Endothelial cell of hepatic sinusoid (primary cell): ENCODE measurements around the gene FN3KRP.

ENCODE experiments used
- in situ Hi-C: cut with HindIII; loops from 2 replicates; pipeline ENCODE4 v1.10.0; 2017; ENCODE audit warnings: low sequenced_read_pairs

The FN3KRP gene

DNA sequence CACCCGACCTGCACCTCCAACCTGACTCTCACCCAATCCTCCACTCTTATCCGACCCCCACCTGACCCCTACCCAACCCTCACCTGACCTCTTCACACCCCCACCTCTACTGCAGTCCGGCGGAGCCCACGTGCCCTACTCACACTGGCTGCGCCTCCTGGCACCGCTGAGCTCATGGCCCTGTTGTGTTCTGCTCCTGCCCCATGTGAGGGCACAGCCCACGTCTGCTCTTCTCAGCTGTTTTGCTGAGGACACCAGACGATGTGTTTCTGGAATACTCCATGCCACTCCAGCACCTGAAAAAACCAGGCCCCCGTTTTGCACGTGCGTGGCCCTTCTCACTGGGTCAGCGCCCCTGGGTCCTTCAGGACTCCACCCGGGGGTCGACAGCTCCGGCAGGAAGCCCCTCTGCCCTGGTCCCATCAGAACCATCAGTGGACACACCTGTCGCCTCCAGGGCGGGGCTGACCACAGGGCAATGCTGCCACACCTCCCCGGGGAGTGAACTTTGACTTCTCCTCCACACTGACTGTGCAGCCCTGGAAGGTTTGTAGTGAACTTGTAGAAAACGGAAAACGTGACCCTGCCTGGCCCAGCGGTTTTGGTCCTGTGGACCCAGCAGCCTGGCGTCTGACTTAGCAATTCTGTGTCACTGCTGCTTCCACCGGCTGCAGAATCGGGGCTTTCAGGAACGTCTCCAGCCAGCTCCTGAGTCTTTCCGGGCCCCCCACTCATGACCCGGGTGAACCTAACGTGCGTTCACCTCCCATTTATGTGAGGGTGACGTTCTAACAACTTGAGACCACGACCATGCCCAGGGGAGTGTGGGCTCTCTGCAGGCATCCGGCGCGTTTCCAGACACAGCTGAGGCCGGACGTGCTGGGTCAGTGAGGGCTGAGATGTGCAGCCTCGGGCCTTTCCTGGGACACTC, 12.3 kb upstream of the FN3KRP start:
- in situ Hi-C loops, result no loop called here

DNA sequence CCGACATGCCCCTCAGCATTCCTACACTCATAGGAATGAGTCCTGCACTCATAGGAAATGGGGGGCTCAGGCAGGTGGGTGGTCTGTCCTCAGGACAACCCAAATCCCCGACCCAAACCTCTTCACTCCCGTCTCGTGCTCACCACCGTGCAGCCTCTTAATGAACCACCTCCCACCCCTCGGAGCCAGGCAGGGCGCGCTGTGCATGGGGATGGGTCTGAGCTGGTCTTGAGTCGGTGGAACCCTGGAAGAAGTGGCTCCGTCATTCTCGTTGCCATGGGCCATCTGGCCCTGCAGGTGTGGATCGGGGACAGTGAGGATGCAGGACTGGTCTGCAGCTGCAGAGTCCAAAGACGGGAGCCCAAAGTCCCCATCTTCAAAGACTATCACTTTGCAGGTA, 11.6 kb upstream of the FN3KRP start:
- in situ Hi-C loops, result no loop called here

DNA sequence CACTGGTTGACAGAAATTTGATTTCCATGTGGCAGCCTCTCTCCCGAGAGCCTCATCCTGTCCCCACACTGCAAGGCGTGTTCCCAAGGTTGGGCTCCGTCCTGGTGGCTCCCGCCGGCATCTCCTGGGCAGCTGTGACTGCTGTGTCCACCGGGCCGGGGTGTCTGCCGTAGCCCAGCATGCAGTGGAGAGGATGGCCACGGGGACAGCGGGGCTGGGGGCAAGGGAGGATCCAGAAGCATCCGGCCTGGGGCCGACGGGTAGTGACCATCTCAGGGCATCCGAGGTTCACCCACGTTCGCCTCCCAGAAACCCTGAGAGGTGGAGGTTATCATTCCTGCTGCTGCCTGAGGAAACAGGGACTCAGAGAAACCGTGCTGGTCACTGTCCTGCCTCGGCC, 10.8 kb upstream of the FN3KRP start:
- in situ Hi-C loops, result no loop called here

DNA sequence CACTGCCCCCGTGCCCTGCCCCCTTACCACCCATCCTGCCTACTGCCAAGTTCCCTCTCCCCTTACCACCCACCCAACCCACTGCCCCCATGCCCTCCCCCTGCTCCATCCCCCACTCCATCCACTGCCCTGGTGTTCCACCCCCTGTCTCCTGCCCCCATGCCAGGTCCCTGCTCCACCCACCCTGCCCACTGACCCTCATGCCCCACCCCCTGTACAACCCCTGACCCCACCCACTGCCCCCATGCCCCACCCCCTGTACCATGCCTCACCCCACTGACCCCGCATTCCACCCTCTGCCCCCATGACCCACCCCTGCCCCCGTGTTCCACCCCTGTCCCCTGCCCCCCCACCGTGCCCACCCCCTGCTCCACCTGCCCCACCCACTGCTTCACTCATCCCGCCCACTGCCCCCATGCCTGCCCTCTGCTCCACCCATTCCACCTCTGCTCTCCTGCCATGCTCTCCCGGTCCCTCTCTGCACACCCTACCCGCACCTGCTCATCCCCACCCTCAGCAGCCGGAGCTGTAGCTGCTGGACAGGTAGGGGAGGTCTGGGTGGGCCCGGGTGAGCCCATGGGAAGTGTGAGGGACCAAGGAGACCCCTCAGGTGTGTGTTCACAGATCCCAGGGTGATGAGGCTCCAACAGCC, 7.4 kb upstream of the FN3KRP start:
- in situ Hi-C loops, result no loop called here

DNA sequence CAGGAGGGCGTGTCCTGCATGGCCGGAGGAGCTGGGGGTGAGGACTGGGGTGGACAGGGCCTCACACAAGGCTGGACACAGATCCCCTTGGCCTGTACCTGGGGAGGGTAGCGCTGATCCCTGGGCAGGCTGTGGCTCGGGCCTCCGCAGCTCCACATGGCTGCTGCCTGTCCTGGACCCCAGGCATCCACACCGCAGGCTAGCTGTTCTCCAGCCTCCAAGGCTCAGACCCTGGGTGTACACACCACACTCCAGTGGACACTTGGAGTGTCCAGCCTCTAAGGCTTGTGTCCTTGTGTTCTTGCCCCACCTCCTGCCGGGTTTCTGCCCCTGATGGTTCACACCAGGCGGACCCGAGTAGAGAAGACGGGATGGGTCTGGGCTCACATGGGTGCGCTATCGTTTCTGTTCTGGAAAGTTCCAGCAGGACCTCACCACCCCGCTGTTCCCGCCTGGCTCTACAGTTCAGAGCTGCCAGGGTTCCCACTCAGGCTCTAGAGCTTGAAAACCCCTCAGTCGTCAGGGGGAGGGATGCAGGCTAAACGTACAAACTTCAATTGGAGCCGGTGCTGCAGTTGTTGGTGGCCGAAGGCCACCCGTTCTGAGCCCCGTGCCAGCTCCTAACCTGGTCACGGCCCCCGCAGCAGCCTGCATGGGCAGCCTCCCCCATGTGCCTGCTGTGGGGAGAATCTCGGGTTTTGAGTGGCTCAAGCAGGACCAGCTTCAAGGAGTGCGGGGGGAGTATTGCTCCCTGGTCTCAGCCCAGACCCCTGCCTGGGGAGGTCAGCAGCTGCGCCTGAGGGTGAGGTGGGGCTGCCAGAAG, 6.6 kb upstream of the FN3KRP start:
- in situ Hi-C loops, result no loop called here

DNA sequence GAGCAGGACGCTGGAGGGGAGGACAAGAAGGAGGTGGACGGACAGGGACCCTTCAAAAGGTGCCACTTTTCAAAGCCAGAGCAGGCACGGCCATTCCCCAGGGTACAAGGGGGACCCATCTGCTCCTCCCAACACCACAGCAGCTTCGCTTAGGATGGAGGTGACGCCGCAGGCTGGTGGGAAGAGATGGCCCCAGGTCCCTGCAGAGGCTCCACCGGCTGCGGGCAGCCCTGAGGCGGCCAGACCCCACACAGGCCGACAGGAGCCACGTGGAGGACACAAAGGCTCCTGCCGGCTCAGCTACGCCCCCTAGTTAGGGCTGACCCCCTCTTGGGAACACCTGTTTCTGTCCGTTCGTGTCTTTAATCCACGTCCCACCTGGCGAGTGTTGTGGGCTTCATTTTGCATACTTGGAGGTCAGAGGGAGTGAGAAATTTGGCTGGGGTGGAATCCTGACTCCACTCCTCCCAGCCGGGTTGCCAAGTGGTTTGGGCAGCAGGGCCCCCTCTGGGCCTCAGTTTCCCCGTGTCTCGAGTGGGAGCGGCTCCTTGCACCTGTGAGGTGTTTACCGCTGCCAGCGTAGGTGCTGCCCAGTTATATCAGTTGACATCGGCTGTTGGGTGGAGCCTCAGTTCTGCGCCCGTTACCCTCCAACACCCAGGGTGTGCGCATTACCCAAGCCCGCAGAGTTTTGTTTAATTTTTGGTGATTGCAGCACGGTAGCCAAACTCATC, 5.8 kb upstream of the FN3KRP start:
- in situ Hi-C loops, result no loop called here

DNA sequence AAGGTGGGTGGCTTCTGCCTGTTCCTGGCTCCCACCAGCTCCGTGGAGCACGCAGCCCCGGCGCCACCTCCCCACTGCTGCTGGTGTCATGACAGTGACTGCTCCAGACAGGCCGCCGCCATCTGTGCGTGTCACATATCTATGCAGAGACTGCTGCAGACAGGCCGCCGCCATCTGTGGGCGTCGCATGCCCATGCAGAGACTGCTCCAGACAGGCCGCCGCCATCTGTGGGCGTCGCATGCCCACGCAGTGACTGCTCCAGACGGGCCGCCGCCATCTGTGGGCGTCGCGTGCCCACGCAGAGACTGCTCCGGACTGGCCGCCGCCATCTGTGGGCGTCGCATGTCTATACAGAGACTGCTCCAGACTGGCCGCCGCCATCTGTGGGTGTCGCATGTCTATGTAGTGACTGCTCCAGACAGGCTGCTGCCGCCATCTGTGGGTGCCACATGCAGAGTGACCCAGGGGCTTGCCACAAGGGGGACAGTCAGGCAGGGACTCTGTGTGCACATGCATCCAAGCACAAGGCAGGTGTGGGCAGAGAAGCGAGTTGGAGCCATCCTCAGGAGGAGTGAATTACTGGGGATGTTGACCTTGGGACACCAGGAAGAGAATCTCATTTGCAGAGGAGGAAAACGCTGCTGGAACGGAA, 3.3 kb upstream of the FN3KRP start:
- in situ Hi-C loops, result no loop called here

DNA sequence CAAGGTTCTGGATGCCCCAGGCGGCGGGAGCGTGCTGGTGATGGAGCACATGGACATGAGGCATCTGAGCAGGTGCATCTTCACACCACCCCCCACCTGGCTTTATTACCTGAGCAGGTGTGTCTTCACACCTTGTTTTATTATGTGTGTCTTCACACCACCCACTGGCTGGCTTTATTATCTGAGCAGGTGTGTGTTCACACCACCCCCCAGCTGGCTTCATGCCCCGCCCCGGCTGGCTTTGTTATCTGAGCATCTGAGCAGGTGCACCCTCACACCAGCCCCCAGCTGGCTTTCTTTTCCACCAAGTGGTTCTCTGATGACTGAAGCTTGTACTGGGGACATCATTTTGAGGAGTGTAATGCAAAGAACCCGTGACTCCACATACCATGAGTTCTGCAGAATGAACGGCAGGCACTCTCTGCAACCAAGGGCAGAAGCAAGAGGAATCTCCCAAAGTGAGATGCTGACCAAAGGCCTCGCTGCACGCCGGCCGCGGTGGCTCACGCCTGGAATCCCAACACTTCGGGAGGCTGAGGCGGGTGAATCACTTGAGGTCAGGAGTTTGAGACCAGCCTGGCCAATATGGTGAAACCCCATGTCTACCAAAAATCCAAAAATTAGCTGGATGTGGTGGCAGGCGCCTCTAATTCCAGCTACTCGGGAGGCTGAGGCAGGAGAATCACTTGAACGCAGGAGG, 2.6 kb downstream of the FN3KRP start:
- in situ Hi-C loops, result no loop called here

DNA sequence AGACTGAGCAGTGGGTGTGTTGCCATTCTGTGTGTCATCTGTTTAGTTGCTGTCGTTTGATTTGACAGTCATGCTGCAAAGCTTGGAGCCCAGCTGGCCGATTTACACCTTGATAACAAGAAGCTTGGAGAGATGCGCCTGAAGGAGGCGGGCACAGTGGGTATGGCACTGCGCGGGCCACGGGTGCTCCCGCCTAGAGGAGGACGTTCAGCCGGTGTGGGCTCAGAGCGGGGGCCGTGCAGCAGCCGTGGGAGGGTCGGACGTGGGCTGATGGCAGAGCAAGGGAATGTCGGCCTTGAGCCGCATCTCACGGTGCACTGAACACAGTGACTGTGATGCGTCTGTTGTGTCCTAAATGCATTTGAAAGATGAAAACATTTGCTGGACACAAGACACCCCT, 3.7 kb downstream of the FN3KRP start:
- in situ Hi-C loops, result no loop called here

DNA sequence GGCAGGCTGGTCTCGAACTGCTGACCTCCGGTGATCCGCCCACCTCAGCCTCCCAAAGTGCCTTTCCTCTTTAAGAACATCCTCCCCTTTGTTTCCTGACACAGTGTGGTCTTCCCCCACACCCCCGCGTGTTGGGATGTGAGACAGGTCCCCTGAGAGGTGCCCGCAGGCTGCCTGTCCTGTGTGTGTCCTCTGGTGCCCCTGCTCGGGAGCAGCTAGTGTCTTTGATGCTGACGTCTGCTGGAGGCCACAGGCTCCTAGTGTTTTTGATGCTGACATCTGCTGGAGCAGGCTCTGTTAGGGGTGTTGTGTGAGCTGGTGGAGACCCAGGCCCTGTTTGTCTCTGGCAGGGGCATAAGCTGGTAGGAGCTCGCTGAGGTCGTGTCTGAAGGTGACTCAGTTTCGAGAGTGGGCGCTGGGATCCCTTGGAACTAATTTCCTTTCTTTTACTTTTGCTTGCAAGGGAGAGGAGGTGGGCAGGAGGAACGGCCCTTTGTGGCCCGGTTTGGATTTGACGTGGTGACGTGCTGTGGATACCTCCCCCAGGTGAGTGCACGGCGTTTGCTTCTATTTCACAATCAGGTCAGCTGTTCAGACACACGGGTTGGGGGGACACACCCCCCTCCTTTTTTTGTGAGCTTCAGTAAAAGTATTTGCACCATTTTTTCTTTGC, 6.0 kb downstream of the FN3KRP start:
- in situ Hi-C loops, result no loop called here

DNA sequence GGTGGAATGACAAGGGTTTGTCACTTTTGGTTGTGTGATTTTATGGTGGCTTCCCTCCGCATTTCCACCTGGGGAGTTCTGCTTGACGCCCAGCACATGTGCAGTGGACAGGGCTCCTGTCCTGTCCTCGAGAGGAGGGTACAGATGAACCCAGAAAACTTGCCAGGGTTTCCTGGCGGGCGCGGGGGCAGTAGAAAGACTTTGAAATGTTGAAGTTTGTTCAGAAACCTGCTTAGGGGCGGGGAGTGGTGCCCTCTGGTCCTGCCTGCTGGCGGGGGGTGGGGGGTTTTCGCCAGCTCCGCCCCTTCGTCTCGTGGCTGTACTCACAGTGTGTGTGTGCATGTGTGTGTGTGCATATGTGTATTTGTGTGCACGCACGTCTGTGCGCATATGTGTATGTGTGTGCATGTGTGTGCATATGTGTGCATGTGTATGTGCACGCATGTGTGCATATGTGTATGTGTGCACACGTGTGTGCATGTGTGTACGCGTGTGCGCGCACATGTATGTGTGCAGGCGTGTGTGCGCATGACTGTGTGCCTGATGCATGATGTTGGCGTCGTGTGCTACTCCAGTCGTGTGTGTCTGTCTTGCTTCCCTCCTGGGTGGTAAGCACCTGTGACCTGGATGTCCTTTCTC, 6.8 kb downstream of the FN3KRP start:
- in situ Hi-C loops, result no loop called here

DNA sequence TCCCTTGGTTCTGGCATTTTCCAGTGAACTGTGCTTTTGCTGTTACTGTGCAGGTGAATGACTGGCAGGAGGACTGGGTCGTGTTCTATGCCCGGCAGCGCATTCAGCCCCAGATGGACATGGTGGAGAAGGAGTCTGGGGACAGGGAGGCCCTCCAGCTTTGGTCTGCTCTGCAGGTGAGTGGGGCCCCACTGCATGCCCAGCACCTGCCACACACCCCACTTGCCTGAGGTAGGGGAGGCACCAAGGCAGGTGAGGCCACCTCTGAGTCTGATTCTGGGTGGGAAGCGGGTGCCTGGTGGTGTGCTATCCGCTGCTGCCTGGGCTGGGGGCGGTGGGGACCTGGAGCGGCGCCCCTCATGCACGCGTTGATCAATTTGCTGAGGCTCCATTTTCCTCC, 9.9 kb downstream of the FN3KRP start:
- in situ Hi-C loops, result no loop called here

DNA sequence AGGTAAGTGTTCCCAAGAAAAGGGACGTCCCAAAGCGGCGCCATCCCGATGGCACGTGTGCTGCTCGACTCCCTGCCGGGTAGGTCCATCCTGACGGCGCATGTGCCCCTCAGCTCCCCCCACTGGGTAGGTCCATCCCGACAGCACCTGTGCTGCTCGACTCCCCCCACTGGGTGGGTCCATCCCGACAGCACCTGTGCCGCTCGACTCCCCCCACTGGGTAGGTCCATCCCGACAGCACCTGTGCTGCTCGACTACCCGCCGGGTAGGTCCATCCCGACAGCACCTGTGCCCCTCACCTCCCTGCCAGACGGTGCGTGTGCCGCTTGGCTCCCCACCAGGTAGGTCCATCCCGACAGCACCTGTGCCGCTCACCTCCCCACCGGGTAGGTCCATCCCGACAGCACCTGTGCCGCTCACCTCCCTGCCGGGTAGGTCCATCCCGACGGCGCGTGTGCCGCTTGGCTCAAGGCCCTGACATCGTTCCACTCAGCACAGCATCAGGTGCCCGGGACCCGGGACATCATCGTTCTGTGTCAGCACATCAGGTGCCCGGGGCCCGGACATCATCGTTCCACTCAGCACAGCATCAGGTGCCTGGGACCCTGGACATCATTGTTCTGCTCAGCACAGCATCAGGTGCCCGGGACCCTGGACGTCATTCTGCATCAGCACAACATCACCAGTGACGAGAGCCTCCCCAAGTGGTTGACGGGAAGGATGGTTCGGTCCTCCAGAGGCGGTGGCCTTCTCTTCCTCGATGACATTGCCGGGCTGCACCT, 13.2 kb downstream of the FN3KRP start:
- in situ Hi-C loops, result no loop called here

DNA sequence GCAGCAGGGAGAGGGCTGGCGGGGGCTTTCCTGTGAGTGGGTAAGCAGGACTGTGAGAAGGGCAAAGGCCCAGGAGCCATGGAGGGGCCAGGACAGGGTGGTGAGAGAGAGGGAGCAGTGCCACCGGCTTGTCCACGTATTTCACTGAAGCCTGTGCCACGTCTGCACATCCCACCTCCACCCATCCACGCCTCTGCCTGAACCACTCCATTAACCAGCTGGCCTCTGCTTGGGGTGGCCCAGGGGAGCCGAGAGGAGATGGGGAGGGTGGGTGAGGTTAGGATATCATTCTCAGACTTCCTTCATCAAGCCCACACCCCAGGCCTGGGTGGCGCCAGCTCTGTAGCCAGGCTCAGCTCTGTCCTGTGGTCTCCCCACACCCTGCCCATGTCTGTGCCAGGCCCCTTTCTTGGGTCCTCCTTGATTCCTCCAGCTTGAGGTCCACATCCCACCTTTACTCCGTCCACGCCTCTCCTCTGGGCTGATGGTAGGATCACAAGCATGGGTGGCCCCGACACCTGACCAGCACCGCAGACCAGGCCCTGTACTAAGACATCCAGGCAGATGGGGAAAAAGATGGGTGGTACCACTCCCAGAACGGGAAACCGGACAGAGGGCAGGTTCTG, 15.7 kb downstream of the FN3KRP start:
- in situ Hi-C loops, result no loop called here

DNA sequence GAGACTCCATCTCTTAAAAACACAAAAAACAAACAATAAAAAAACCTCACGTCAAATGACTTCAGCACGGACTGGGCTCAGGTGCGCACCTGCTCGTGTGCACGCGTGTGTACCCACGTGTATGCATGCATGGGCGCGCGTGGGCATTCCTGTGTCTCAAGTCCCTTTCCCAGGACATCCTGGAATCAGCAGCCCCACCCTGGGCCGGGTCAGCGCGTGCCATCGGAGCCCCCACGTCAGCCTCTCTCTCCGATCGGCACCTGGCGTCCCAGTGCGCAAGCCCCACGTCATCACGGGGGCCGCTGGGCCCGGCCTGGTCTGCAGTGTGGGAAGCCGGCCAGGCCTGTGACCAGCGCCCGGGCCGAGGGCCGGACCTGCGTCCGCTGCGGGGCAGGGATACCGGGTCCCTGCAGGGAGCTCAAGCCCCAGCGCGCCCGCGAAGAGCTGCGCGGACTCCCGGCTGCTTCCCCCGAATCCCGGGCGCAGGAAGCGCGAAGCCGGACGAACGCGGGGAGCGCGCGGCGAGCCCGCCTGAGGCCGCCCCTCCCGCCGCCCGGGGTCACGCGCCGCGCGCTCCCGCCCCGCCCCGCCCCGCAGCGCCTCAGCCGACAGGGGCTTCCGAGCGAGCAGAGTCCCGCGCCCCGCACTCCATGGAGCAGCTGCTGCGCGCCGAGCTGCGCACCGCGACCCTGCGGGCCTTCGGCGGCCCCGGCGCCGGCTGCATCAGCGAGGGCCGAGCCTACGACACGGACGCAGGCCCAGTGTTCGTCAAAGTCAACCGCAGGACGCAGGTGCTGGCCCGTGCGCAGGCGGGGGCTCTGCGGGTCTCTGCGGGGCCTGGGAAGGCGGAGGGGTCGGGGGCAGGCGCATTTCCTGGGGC, 18.7 kb downstream of the FN3KRP start, which contains the start of gene FN3K:
Gene FN3K, plus strand, starts transcription at position 629 of the 880 bp plus-strand sequence. Its CDS starts 22 bp downstream, at position 651.
- in situ Hi-C loops, result no loop called here

DNA sequence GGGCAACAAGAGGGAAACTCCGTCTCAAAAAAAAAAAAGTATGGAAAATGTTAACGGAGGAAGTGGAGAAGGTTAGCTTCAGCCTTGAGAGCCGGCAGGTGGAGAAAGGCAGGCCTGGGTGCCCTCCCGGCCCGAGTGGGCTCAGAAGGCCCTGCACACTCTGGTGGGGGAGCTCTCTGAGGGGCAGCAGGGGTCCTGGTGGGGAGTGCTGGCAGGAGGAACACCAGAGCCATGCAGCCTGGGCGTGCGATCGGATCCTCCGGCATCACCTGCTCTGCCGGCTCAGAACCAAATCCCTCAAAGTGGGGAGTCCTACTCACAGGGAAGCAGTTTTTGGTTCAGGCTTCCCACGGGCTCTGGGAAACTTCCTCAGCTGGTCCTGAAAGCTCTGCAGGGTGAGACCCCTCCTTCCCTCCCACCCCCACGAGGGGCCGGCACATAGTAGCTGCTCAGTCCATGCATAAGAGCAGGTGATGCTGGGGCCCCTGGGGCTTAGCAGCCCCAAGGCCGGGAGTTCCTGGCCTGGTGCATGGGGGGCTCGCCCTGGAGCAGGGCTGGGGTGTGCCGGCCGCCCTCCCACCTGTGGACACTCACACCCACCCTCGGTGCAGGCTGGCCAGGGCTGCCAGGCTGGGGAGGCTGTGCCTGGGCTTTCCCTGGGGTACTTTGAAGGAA, 20.1 kb downstream of the FN3KRP start:
- in situ Hi-C loops, result no loop called here
